ENCODE measurements around the gene BTBD18.

The BTBD18 gene

GRCh38 chr11:57775491-57775890, 23.9 kb upstream of the BTBD18 start:
- no peak for DNase-seq (ENCODE audit: low read depth)

- DNase-seq (ENCODE audit: low read depth), result no peak
Measured at GRCh38 chr11:57773026-57773598, 21.5 kb upstream of the BTBD18 start.

GRCh38 chr11:57772562-57772961, 20.9 kb upstream of the BTBD18 start:
- no peak for DNase-seq (ENCODE audit: low read depth)

GRCh38 chr11:57771365-57771764, 19.7 kb upstream of the BTBD18 start:
- DNase-seq (ENCODE audit: low read depth), result no peak

- DNase-seq (ENCODE audit: low read depth), result no peak
Measured at GRCh38 chr11:57770793-57771192, 19.2 kb upstream of the BTBD18 start.

GRCh38 chr11:57764972-57765371, 13.4 kb upstream of the BTBD18 start:
- DNase-seq (ENCODE audit: low read depth), result no peak

GRCh38 chr11:57764566-57764965, 12.9 kb upstream of the BTBD18 start:
- DNase-seq (ENCODE audit: low read depth), result no peak

- no peak for DNase-seq (ENCODE audit: low read depth)
Measured at GRCh38 chr11:57764021-57764420, 12.4 kb upstream of the BTBD18 start.

- DNase-seq (ENCODE audit: low read depth), result no peak
Measured at GRCh38 chr11:57763568-57763967, 11.9 kb upstream of the BTBD18 start.

- DNase-seq (ENCODE audit: low read depth), result no peak
Measured at GRCh38 chr11:57762235-57762861, 10.7 kb upstream of the BTBD18 start.

GRCh38 chr11:57761301-57762234, 9.9 kb upstream of the BTBD18 start, which contains the start of gene CTNND1:
Gene CTNND1 (plus strand): TSS chr11:57761802. CDS start chr11:57791479, 29,677 bp downstream.
- no peak for DNase-seq (ENCODE audit: low read depth)

GRCh38 chr11:57758174-57758573, 6.6 kb upstream of the BTBD18 start:
- DNase-seq (ENCODE audit: low read depth), result no peak

GRCh38 chr11:57752954-57753353, 1.3 kb upstream of the BTBD18 start:
- no peak for DNase-seq (ENCODE audit: low read depth)

GRCh38 chr11:57751176-57751575, 443 bp downstream of the BTBD18 start:
- DNase-seq (ENCODE audit: low read depth), result no peak

- DNase-seq (ENCODE audit: low read depth), result no peak
Measured at GRCh38 chr11:57746920-57747319, 4.7 kb downstream of the BTBD18 start.

- DNase-seq (ENCODE audit: low read depth), result no peak
Measured at GRCh38 chr11:57745206-57745605, 6.4 kb downstream of the BTBD18 start.

- no peak for DNase-seq (ENCODE audit: low read depth)
Measured at GRCh38 chr11:57744357-57744756, 7.3 kb downstream of the BTBD18 start.

GRCh38 chr11:57742087-57742452, 9.5 kb downstream of the BTBD18 start:
- no peak for DNase-seq (ENCODE audit: low read depth)

GRCh38 chr11:57741132-57742086, 10.2 kb downstream of the BTBD18 start, which contains the start of gene SELENOH:
Gene SELENOH (plus strand): TSS chr11:57741491. CDS start chr11:57741596, 105 bp downstream.
- DNase-seq (ENCODE audit: low read depth), result peak; percentile 95

- no peak for DNase-seq (ENCODE audit: low read depth)
Measured at GRCh38 chr11:57735619-57736298, 15.9 kb downstream of the BTBD18 start.

- no peak for DNase-seq (ENCODE audit: low read depth)
Measured at GRCh38 chr11:57732661-57733060, 19.0 kb downstream of the BTBD18 start.

All from stimulated activated CD8-positive, alpha-beta memory T cell treated with anti-CD3 and anti-CD28 coated beads, Interleukin-4, amount 100 ng/mL, for 24 hours (primary cell).